HepG2 (cell line): ENCODE data around the gene BCAP29. TPM values are rescaled to one million over a fixed set of nuclear protein-coding genes. Genes with fewer than 3 reads are reported as not detected.
A peak's percentile ranks its signal among the peaks of the same experiment; 100 is the strongest.

ENCODE experiments used
- AKAP8 ChIP-seq: sonication (generic); formaldehyde crosslinking; IDR thresholded peaks from 2 replicates; pipeline ENCODE4 v1.5.1; 2020; ENCODE audit warnings: mild to moderate bottlenecking, missing genetic modification reagents
- FOSL2 ChIP-seq: sonication (generic); formaldehyde crosslinking; IDR thresholded peaks from 2 replicates; pipeline ENCODE4 v1.4.0; 2020; ENCODE audit warnings: missing genetic modification reagents
- MZF1 ChIP-seq: sonication (generic); formaldehyde crosslinking; IDR thresholded peaks from 2 replicates; pipeline ENCODE4 v1.8.1; 2023; ENCODE audit warnings: mild to moderate bottlenecking, missing genetic modification reagents, borderline replicate concordance
- NKX3-1 ChIP-seq: sonication (generic); formaldehyde crosslinking; IDR thresholded peaks from 2 replicates; pipeline ENCODE4 v1.5.0; 2020; ENCODE audit warnings: missing genetic modification reagents
- PAF1 ChIP-seq: IDR thresholded peaks from 2 replicates; pipeline ENCODE4 v1.6.1; 2016; ENCODE audit warnings: missing genetic modification reagents, missing compliant biosample characterization
- RBM39 ChIP-seq: fragments of 200-400 bp; formaldehyde crosslinking; IDR thresholded peaks from one replicate; pipeline ENCODE4 v1.6.1; 2018; ENCODE audit warnings: antibody characterized with exemption, mild to moderate bottlenecking, low read depth, low read length; ENCODE audit not compliant: poor library complexity, severe bottlenecking
- SMYD3 ChIP-seq: sonication (generic); formaldehyde crosslinking; IDR thresholded peaks from 2 replicates; pipeline ENCODE4 v1.8.1; 2023; ENCODE audit warnings: mild to moderate bottlenecking, missing genetic modification reagents
- ZNF260 ChIP-seq: sonication (generic); formaldehyde crosslinking; IDR thresholded peaks from 2 replicates; pipeline ENCODE4 v1.4.0; 2020; ENCODE audit warnings: missing genetic modification reagents, low read depth, mild to moderate bottlenecking, borderline replicate concordance
- ZNF382 ChIP-seq: sonication (generic); formaldehyde crosslinking; IDR thresholded peaks from 2 replicates; pipeline ENCODE4 v1.5.0; 2020; ENCODE audit warnings: missing genetic modification reagents, mild to moderate bottlenecking, borderline replicate concordance
- ZNF652 ChIP-seq: IDR thresholded peaks from 2 replicates; pipeline ENCODE4 v1.6.1; 2016; ENCODE audit warnings: low read depth, borderline replicate concordance
- polyA plus RNA-seq, 8 experiments: library from polyadenylated mRNA; depleted of rRNA in 3 of 8; stranded (reverse) in 7 of 8; unstranded in 1 of 8; fragments of >200 nt; fragmentation: Illumina TruSeq in 4 of 8; extraction: Trizol in 4 of 8; gene quantifications; 2 replicates each; pipeline versions ENCODE4 v1.2.1 to v1.2.3, GENCODE V29; 2011 to 2016; ENCODE audit warnings: low read depth in 4 of 8, missing spikeins in 1 of 8, mixed read lengths in 1 of 8; ENCODE audit not compliant: insufficient read depth in 1 of 8
- total RNA-seq, 5 experiments: library from RNA; depleted of rRNA; stranded (reverse); fragments of >200 nt; fragmentation: Illumina TruSeq; extraction: Trizol; gene quantifications; 2 replicates each; pipeline ENCODE4 v1.2.3, GENCODE V29; 2016; ENCODE audit warnings: low read depth in 1 of 5
- TF ChIP-seq, protein P1 (sequence below): sonication (generic); formaldehyde crosslinking; IDR thresholded peaks from 2 replicates; pipeline ENCODE4 v1.4.0; 2020; ENCODE audit warnings: low read depth, mild to moderate bottlenecking, missing genetic modification reagents
- TF ChIP-seq, protein P2 (sequence below): sonication (generic); formaldehyde crosslinking; IDR thresholded peaks from 2 replicates; pipeline ENCODE4 v1.8.0; 2022; ENCODE audit warnings: missing genetic modification reagents, mild to moderate bottlenecking, inconsistent platforms, borderline replicate concordance
- TF ChIP-seq, protein P3 (sequence below): sonication (generic); formaldehyde crosslinking; IDR thresholded peaks from 2 replicates; pipeline ENCODE4 v1.4.0; 2020; ENCODE audit warnings: mild to moderate bottlenecking, missing genetic modification reagents
- TF ChIP-seq, protein P4 (sequence below): sonication (generic); formaldehyde crosslinking; IDR thresholded peaks from 2 replicates; pipeline ENCODE4 v1.5.0; 2020; ENCODE audit warnings: mild to moderate bottlenecking, missing genetic modification reagents

The BCAP29 gene
- total and polyA plus RNA-seq, 2 of the 13 experiments (the other 11 are each of a cell fraction or from before 2014, with no cell fraction given) = 15.3 to 35.6 TPM

DNA sequence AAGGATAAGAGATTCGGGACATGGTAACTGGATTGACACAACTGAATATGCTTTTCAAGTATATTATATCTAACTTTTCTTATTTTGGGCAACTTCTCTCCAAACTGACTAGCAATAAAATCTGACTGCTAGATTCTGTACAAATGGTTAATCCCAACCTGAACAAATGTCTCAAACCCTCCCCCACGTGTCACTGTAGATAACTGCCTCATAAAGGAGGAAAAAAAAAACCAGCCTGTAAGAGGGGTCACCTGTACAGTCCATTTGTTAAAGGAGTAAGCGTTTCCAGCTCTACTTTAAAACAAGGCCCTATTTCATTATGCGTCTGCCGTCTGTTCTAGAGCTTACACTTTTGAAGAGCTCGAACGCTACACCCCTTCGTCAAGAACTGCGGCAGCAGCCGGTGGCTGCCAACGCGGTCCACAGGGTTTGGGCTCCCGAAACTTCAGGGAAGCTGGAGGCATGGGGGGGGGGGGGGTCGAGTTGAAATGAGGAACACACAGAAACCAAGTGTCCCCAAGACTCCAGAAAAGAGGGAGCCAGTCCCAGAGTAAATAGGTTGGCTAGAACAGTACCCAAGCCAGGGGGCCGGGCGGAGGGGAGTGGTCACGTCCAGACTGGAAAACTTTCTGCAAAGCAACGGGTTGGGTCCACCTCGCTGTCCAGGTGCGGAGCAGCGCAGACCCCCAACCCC is 16.8 kb upstream of the BCAP29 start (continued):
- TF ChIP-seq, protein P1, sequence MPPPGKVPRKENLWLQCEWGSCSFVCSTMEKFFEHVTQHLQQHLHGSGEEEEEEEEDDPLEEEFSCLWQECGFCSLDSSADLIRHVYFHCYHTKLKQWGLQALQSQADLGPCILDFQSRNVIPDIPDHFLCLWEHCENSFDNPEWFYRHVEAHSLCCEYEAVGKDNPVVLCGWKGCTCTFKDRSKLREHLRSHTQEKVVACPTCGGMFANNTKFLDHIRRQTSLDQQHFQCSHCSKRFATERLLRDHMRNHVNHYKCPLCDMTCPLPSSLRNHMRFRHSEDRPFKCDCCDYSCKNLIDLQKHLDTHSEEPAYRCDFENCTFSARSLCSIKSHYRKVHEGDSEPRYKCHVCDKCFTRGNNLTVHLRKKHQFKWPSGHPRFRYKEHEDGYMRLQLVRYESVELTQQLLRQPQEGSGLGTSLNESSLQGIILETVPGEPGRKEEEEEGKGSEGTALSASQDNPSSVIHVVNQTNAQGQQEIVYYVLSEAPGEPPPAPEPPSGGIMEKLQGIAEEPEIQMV = no peak
- TF ChIP-seq, protein P2, sequence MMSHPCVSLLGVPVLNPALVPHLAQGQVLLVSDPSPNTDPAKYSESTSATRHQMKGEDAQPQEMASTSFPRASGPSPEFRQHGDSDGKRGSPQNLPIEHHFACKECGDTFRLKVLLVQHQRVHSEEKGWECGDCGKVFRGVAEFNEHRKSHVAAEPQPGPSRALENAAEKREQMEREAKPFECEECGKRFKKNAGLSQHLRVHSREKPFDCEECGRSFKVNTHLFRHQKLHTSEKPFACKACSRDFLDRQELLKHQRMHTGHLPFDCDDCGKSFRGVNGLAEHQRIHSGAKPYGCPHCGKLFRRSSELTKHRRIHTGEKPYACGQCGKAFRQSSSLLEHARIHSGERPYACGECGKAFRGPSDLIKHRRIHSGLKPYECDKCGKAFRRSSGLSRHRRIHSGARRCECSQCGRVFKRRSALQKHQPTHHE (CRISPR knock-in tag) = no peak
- TF ChIP-seq AKAP8 (no peak), SMYD3 (CRISPR knock-in tag) (no peak), RBM39 (no peak), MZF1 (0 out of 2 replicates have a peak, but pooled peaks have one; percentile 15), FOSL2 (no peak), ZNF260 (no peak), ZNF652 (CRISPR knock-in tag) (peak; percentile 58; the same call in 1 of the 2 replicates), ZNF382 (CRISPR knock-in tag) (no peak), PAF1 (CRISPR knock-in tag) (no peak), NKX3-1 (CRISPR knock-in tag) (no peak)
- TF ChIP-seq, protein P3, sequence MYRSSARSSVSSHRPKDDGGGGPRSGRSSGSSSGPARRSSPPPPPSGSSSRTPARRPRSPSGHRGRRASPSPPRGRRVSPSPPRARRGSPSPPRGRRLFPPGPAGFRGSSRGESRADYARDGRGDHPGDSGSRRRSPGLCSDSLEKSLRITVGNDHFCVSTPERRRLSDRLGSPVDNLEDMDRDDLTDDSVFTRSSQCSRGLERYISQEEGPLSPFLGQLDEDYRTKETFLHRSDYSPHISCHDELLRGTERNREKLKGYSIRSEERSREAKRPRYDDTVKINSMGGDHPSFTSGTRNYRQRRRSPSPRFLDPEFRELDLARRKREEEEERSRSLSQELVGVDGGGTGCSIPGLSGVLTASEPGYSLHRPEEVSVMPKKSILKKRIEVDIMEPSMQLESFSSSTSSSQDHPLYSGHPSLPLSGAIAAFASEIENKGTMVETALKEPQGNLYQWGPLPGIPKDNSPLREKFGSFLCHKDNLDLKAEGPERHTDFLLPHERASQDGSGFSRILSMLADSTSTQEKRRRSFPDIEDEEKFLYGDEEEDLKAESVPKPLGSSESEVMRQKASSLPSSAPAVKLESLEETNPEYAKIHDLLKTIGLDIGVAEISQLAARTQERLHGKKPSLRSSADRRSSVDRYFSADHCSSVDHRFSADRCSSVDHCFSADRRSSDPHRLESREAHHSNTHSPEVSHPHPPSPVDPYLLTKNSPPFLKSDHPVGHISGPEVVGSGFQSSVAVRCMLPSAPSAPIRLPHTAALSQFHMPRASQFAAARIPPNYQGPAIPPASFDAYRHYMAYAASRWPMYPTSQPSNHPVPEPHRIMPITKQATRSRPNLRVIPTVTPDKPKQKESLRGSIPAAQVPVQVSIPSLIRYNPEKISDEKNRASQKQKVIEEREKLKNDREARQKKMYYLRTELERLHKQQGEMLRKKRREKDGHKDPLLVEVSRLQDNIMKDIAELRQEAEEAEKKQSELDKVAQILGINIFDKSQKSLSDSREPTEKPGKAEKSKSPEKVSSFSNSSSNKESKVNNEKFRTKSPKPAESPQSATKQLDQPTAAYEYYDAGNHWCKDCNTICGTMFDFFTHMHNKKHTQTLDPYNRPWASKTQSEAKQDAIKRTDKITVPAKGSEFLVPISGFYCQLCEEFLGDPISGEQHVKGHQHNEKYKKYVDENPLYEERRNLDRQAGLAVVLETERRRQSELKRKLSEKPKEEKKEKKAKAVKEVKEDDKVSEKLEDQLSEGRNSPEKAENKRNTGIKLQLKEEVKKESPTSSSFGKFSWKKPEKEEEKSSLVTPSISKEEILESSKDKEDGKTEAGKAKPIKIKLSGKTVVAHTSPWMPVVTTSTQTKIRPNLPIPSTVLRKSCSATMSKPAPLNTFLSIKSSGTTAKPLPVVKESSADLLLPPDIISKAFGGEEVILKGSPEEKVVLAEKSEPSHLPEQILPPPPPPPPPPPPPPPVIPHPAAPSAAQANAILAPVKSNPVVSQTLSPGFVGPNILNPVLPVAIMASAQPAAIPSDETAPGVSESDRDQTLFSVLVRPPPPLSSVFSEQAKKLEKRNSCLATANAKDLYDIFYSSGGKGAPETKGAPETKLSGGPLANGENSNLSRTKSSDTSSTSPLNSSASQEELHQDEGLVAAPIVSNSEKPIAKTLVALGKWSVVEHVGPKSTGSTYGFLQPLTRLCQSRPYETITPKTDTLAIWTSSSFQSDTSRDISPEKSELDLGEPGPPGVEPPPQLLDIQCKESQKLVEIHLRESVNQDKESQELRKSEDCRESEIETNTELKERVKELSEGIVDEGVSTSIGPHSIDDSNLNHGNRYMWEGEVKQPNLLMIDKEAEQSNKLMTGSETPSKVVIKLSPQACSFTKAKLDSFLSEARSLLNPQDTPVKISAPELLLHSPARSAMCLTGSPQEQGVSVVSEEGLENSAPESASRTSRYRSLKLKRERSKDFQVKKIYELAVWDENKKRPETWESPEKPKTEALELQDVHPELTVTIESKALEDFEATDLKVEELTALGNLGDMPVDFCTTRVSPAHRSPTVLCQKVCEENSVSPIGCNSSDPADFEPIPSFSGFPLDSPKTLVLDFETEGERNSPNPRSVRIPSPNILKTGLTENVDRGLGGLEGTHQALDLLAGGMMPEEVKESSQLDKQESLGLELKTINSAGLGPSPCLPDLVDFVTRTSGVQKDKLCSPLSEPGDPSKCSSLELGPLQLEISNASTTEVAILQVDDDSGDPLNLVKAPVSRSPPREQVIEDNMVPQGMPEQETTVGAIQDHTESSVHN (CRISPR knock-in tag) = no peak
- TF ChIP-seq, protein P4, sequence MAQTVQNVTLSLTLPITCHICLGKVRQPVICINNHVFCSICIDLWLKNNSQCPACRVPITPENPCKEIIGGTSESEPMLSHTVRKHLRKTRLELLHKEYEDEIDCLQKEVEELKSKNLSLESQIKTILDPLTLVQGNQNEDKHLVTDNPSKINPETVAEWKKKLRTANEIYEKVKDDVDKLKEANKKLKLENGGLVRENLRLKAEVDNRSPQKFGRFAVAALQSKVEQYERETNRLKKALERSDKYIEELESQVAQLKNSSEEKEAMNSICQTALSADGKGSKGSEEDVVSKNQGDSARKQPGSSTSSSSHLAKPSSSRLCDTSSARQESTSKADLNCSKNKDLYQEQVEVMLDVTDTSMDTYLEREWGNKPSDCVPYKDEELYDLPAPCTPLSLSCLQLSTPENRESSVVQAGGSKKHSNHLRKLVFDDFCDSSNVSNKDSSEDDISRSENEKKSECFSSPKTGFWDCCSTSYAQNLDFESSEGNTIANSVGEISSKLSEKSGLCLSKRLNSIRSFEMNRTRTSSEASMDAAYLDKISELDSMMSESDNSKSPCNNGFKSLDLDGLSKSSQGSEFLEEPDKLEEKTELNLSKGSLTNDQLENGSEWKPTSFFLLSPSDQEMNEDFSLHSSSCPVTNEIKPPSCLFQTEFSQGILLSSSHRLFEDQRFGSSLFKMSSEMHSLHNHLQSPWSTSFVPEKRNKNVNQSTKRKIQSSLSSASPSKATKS (CRISPR knock-in tag) = no peak
